Uterus (tissue), 4 donors: Measurements from ENCODE around the gene MFSD12. TPM values are rescaled to one million over a fixed set of nuclear protein-coding genes. Genes with fewer than 3 reads are reported as not detected.

Source experiments
- DNase-seq, 2 donors: peaks; one replicate each; pipeline ENCODE4 v3.0.0-alpha.2; 2019 to 2020
- H3K27ac ChIP-seq, 2 donors: fragments of 200-600 bp; sonication (generic); 1 replicate in 1 of 2; 2 replicates in 1 of 2; pipeline ENCODE4 v1.5.1; 2016 to 2018
- H3K27me3 ChIP-seq, 2 donors: fragments of 200-600 bp; sonication (generic); one replicate each; pipeline ENCODE4 v1.5.1; 2018 to 2019; ENCODE audit warnings: control low read depth in 1 of 2
- H3K36me3 ChIP-seq, 2 donors: fragments of 200-600 bp; sonication (generic); one replicate each; pipeline ENCODE4 v1.5.1; 2019; ENCODE audit warnings: control low read depth in 1 of 2
- H3K4me1 ChIP-seq, 2 donors: fragments of 200-600 bp; sonication (generic); one replicate each; pipeline ENCODE4 v1.5.1; 2018 to 2019; ENCODE audit warnings: control low read depth in 1 of 2
- H3K4me3 ChIP-seq, 2 donors: fragments of 200-600 bp; sonication (generic); 1 replicate in 1 of 2; 2 replicates in 1 of 2; pipeline ENCODE4 v1.5.1; 2018 to 2019; ENCODE audit warnings: mild to moderate bottlenecking in 1 of 2
- H3K9me3 ChIP-seq, 2 donors: fragments of 200-600 bp; sonication (generic); one replicate each; pipeline ENCODE4 v1.5.1; 2019; ENCODE audit warnings: control low read depth in 1 of 2
- CTCF ChIP-seq, 4 experiments: fragments of 200-600 bp in 2 of 4; fragments of 450-650 bp in 2 of 4; sonication (generic) in 2 of 4; IDR thresholded peaks; one replicate each; pipeline ENCODE4 v1.5.1; 2016 to 2019; ENCODE audit warnings: antibody characterized with exemption in 4 of 4, mild to moderate bottlenecking in 2 of 4, moderate library complexity in 1 of 4
- POLR2A ChIP-seq, 2 donors: fragments of 450-650 bp; IDR thresholded peaks; one replicate each; pipeline ENCODE4 v1.6.1; 2016; ENCODE audit warnings: antibody characterized with exemption in 2 of 2, mild to moderate bottlenecking in 1 of 2, moderate library complexity in 1 of 2
- intact Hi-C: fragments of 100-400 bp; cut with DNase I; formaldehyde crosslinking; loops from one replicate; pipeline ENCODE4 v1.15.1; 2023; ENCODE audit warnings: low total_unique reads
- total RNA-seq, 4 donors: library from RNA; depleted of rRNA in 3 of 4; stranded (reverse); fragments of >200 nt in 3 of 4; gene quantifications; one replicate each; pipeline versions ENCODE4 v1.1.0 to v1.2.4, GENCODE V29; 2014 to 2023
- donor health status: DM: yes; HTN: yes; CAD: no.

Gene MFSD12
- total RNA-seq, 4 donors from 2014 or later = 0.59 to 44.9 (median 38.9) TPM

GRCh38 chr19:3544058-3544376 is 13.4 kb downstream of the MFSD12 start:
- H3K4me3 ChIP-seq = no peak overlapping the region
- H3K36me3 ChIP-seq = no peaks in the 10 kb centered on the region
- no peak for DNase-seq
- no peaks in the 10 kb centered on the region for H3K4me1 ChIP-seq
- no peak for TF ChIP-seq CTCF (IDR thresholded peaks at IDR 0.05)
- TF ChIP-seq POLR2A (IDR thresholded peaks at IDR 0.05) = no peak
- H3K27ac ChIP-seq = no peak overlapping the region
- intact Hi-C loops = no loop called here
- H3K27me3 ChIP-seq = no peaks in the 10 kb centered on the region
- no peaks in the 10 kb centered on the region for H3K9me3 ChIP-seq

DNA sequence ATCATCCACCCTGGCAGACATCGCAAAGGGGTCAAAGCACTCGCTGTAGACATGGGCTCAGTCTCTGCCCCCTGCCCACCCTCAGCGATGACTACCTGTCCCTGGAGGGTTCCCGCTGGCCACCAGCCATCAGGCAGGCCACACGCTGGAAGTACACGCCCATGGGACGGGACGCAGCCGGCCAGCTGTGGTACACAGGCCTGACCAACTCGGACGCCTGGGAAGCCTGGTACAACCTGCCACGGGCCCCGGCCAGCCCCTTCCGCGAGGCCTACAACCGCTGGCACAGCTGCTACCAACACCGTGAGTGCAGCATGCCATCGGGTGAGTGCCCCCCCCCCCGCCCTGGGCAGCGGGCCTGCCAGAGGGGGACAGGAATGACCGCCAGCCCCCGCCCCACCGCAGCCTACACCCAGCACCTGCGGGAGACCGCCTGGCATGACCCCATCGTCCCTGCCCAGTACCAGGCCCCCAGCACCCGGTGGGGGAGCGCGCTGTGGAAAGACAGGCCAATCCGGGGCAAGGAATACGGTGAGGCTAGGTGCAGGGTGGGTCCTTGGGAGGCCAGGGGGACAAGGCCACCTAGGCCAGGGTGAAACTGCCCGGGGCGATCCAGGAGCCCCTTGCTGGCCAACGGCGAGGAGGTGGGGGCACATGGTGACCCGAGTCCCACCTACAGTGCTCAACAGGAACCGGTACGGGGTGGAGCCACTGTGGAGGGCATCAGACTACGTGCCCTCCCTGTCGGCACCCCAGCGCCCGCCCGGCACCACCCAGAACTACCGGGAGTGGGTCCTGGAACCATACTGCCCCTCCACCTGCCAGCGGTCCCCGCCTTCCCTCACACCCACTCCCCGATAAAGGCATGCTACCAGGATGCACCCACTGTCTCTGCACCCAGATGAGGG is 14.0 kb downstream of the MFSD12 start:
- no peaks in the 10 kb centered on the region for H3K9me3 ChIP-seq
- H3K27ac ChIP-seq = no peak overlapping the region
- H3K36me3 ChIP-seq = no peaks in the 10 kb centered on the region
- no peaks in the 10 kb centered on the region for H3K27me3 ChIP-seq
- TF ChIP-seq CTCF (IDR thresholded peaks at IDR 0.05) (no peak), POLR2A (IDR thresholded peaks at IDR 0.05) (no peak)
- intact Hi-C loops = no loop called here
- H3K4me3 ChIP-seq = no peak overlapping the region
- peak in 1 of 2 donors; percentile 43 for DNase-seq
- no peaks in the 10 kb centered on the region for H3K4me1 ChIP-seq

- no peaks in the 10 kb centered on the region for H3K4me1 ChIP-seq
- DNase-seq = no peak
- no peak for TF ChIP-seq POLR2A (IDR thresholded peaks at IDR 0.05)
- TF ChIP-seq CTCF (IDR thresholded peaks at IDR 0.05) = no peak
- H3K4me3 ChIP-seq = no peak overlapping the region
- no peaks in the 10 kb centered on the region for H3K36me3 ChIP-seq
- no peak overlapping the region for H3K27ac ChIP-seq
- no peaks in the 10 kb centered on the region for H3K9me3 ChIP-seq
- H3K27me3 ChIP-seq = no peaks in the 10 kb centered on the region
- intact Hi-C loops = no loop called here
Observed at GRCh38 chr19:3539756-3540118, 17.6 kb downstream of the MFSD12 start.

GRCh38 chr19:3538965-3539755 is 18.2 kb downstream of the MFSD12 start, which contains the start of gene TEKTIP1:
Gene TEKTIP1 (plus strand): TSS chr19:3539174. CDS start chr19:3539178, 4 bp downstream.
- TF ChIP-seq POLR2A (IDR thresholded peaks at IDR 0.05) (no peak), CTCF (IDR thresholded peaks at IDR 0.05) (no peak)
- H3K27me3 ChIP-seq = no peaks in the 10 kb centered on the region
- no peak within 1 kb of the TSS for H3K4me3 ChIP-seq
- no peaks in the 10 kb centered on the region for H3K9me3 ChIP-seq
- no peak within 1 kb of the TSS for H3K27ac ChIP-seq
- intact Hi-C loops = no loop called here
- H3K4me1 ChIP-seq = no peaks in the 10 kb centered on the region
- H3K36me3 ChIP-seq = no peaks in the 10 kb centered on the region
- no peak for DNase-seq
